ENCODE data around the gene DHH.

GRCh38 chr12:49100380-49100779 lies 5.8 kb upstream of the DHH start:
- no peak for TF ChIP-seq CTCF (IDR thresholded peaks at IDR 0.05; ENCODE audit: insufficient read depth, low read length)
- TF ChIP-seq POLR2AphosphoS5 (IDR thresholded peaks at IDR 0.05; ENCODE audit: low read depth): no peak

Measured in HL-60 (cell line).